HUES48 (cell line): ENCODE measurements around the gene LSR.

Experiments
- H3K27ac ChIP-seq: one replicate; pipeline ENCODE4 v1.7.0; 2013; ENCODE audit warnings: low read depth, low read length, inconsistent platforms
- H3K27me3 ChIP-seq: 2 replicates; pipeline ENCODE4 v1.6.1; 2013; ENCODE audit warnings: mild to moderate bottlenecking, low read length; ENCODE audit not compliant: control insufficient read depth, insufficient read depth
- H3K36me3 ChIP-seq: 2 replicates; pipeline ENCODE4 v1.6.1; 2013; ENCODE audit warnings: low read length; ENCODE audit not compliant: control insufficient read depth, insufficient read depth
- H3K4me1 ChIP-seq: 2 replicates; pipeline ENCODE4 v1.6.1; 2013; ENCODE audit warnings: mild to moderate bottlenecking, low read length; ENCODE audit not compliant: control insufficient read depth, insufficient read depth
- H3K4me3 ChIP-seq: 2 replicates; pipeline ENCODE4 v1.5.1; 2013; ENCODE audit warnings: mild to moderate bottlenecking, low read depth, low read length
- H3K9ac ChIP-seq: 2 replicates; pipeline ENCODE4 v1.6.1; 2013; ENCODE audit warnings: mild to moderate bottlenecking, low read depth, low read length, moderate library complexity
- H3K9me3 ChIP-seq: 2 replicates; pipeline ENCODE4 v1.6.1; 2013; ENCODE audit warnings: low read length; ENCODE audit not compliant: control insufficient read depth, insufficient read depth

Gene LSR

DNA sequence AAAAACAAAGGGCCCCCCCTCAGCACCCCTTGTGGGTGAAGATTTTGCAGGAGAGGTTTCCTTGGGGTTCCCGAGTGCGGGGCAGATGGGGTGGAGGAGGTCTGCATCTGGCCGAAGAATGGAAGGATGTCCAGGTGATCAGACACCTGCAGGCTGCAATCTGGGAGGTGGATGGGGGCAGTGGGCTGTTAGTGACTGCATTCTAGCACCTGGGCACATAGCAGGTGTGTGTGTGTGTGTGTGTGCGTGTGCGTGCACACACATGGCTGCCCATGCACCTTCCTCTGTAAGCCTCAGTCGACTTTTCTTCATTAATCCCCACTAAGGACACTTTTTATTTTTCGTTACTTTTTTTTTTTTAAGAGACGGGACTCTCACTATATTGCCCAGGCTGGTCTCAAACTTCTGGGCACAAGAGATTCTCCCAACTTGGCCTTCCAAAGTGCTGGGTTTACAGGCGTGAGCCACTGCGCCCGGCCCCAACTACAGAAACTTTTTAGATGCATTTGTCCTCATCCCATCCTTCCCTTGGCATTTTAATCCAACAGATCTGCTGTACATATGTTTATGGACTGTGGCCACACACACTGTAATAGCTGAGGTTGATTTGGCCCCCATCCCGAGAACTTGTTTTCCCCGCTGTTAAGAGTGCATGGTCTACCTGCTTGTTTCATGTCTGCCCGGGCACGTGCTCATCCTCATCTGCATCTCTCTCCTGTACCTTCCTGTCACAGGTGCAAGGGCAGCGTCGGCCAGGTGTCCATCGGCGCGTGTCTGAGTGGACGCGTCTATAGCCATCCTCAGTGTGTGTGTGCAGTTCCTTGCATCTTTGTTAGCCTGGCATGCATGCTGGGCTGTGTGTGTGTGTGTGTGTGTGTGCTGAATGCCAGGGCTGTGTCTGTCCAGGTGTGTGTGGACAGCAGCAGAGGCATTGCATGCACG lies 43.9 kb downstream of the LSR start:
- H3K4me3 ChIP-seq = no peak overlapping the region
- no peak overlapping the region for H3K27ac ChIP-seq
- peaks cover 4% of the 10 kb centered on the region; the same call in 1 of the 2 replicates for H3K4me1 ChIP-seq
- no peak overlapping the region for H3K9ac ChIP-seq
- no peaks in the 10 kb centered on the region for H3K27me3 ChIP-seq
- H3K36me3 ChIP-seq = no peaks in the 10 kb centered on the region
- no peaks in the 10 kb centered on the region for H3K9me3 ChIP-seq

DNA sequence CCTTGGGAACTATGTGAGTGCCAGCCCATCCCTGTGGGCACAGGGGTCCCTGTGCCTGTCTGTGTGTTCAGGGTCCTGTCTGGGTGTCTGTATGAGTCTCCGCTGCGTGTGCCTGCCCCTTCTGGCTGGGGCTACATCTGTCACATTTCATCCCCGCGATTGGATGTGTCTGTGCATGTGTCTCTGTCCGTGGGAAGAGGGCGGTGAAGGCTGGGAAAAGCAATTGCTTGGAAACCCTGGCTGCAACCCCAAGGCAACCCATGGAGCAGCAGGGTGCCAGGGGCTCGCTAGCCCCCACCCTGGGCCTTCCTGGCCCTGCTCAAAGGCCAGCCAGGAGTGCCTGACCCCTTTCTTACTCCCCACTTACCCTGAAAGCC lies 44.5 kb downstream of the LSR start:
- Histone ChIP-seq H3K9ac (no peak overlapping the region), H3K4me3 (no peak overlapping the region), H3K36me3 (no peaks in the 10 kb centered on the region), H3K27me3 (no peaks in the 10 kb centered on the region), H3K4me1 (peaks cover 4% of the 10 kb centered on the region; the same call in 1 of the 2 replicates), H3K9me3 (no peaks in the 10 kb centered on the region), H3K27ac (no peak overlapping the region)

DNA sequence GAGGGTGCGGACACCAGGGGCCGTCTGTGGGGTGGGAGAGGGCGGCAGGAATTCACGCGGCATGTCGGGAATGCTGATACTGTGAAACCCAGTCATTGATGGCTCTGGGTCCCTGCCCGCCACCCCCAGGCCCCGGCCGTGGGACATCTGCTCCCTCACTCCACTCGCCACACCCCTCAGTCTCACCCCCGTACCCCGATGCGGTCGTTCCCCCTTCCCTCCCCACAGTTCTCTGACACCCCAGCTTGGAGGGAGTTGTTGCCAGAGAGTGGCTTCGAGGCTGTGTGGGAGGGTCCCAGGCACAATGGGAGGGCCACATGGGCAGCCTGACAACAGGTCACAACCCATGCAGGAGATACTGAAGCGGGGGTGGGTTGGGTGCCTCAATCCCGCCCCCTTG lies 45.0 kb downstream of the LSR start:
- Histone ChIP-seq H3K4me1 (peaks cover 4% of the 10 kb centered on the region; the same call in 1 of the 2 replicates), H3K27me3 (no peaks in the 10 kb centered on the region), H3K9me3 (no peaks in the 10 kb centered on the region), H3K27ac (no peak overlapping the region), H3K36me3 (no peaks in the 10 kb centered on the region), H3K4me3 (no peak overlapping the region), H3K9ac (no peak overlapping the region)

DNA sequence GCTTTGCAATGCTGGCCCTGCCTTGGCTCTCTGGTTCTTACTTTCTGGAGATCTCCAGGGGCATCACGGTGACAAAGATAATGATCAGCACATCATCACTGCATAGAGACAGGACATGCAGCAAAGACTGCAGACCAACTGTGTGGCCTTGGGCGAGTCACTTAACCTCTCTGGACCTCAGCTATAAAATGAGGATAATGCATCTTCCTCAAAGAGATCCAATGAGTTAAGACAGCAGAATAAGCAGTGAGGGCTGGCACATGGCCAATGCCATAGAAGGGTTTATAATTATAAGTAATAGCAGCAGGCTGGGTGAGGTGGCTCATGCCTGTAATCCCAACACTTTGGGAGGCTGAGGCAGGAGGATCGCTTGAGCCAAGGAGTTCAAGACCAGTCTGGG lies 45.5 kb downstream of the LSR start:
- no peak overlapping the region for H3K9ac ChIP-seq
- no peak overlapping the region for H3K4me3 ChIP-seq
- no peaks in the 10 kb centered on the region for H3K27me3 ChIP-seq
- no peaks in the 10 kb centered on the region for H3K9me3 ChIP-seq
- no peak overlapping the region for H3K27ac ChIP-seq
- H3K36me3 ChIP-seq = no peaks in the 10 kb centered on the region
- H3K4me1 ChIP-seq = peaks cover 4% of the 10 kb centered on the region; the same call in 1 of the 2 replicates

DNA sequence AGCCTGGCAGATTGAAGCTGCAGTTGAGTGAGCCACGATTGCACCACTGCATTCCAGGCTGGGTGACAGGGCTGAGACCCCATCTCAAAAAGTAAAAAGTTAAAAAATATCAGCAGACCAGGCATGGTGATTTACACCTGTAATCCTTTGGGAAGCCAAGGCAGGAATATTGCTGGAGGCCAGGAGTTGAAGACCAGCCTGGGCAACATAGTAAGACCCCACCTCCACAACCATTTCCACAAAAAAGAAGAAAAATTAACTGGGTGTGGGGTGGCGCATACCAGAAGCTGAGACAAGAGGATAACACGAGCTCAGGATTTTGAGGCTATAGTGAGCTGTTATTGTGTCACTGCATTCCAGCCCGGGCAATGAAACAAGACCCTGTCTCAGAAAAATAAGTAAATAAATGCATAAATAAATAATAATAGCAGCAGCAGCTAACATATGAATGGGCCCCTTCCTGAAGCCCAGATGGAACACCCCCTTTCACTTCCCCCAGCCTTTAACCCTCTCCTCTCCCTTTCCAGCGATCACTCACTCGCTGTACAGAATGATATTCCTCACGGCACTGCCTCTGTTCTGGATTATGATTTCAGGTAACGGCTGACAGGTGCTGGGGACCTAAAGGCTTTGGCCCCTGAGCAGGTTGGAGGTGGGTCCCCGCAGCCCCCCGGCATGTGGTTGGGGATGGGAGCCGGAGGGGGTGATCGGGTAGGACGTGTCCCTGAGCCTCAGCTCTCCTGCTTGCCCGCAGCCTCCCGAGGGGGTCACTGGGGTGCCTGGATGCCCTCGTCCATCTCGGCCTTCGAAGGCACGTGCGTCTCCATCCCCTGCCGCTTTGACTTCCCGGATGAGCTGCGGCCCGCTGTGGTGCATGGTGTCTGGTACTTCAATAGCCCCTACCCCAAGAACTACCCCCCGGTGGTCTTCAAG lies 46.3 kb downstream of the LSR start:
- Histone ChIP-seq H3K4me3 (no peak overlapping the region), H3K9ac (no peak overlapping the region), H3K9me3 (no peaks in the 10 kb centered on the region), H3K4me1 (peaks cover 4% of the 10 kb centered on the region), H3K36me3 (no peaks in the 10 kb centered on the region), H3K27me3 (no peaks in the 10 kb centered on the region), H3K27ac (no peak overlapping the region)

DNA sequence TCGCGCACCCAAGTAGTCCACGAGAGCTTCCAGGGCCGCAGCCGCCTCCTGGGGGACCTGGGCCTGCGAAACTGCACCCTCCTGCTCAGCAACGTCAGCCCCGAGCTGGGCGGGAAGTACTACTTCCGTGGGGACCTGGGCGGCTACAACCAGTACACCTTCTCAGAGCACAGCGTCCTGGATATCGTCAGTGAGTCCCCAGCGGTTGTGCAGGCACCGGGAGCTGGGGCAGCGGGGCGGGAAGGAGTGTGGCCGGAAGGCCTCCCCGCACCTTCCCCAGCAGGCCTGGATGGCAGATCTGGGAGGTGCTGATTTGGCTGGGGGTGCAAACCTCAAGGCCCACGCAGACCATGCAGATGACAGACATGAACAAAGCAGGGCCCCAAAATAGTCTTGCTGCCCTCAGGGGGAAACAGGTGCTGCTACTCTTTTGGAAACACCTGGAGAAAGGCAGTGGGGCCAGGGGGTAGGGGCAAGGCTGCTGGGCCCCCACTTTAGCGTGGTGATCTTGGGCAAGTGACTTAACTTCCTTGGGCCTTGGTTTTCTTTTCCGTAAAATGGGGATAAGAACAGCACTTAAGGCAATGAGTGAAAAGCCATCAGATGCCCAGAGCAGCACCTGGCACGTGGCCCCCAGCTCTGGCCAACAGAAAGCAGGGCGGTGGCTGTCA lies 47.1 kb downstream of the LSR start:
- Histone ChIP-seq H3K36me3 (no peaks in the 10 kb centered on the region), H3K27ac (no peak overlapping the region), H3K27me3 (no peaks in the 10 kb centered on the region), H3K9ac (no peak overlapping the region), H3K9me3 (no peaks in the 10 kb centered on the region), H3K4me3 (no peak overlapping the region), H3K4me1 (peaks cover 4% of the 10 kb centered on the region)

DNA sequence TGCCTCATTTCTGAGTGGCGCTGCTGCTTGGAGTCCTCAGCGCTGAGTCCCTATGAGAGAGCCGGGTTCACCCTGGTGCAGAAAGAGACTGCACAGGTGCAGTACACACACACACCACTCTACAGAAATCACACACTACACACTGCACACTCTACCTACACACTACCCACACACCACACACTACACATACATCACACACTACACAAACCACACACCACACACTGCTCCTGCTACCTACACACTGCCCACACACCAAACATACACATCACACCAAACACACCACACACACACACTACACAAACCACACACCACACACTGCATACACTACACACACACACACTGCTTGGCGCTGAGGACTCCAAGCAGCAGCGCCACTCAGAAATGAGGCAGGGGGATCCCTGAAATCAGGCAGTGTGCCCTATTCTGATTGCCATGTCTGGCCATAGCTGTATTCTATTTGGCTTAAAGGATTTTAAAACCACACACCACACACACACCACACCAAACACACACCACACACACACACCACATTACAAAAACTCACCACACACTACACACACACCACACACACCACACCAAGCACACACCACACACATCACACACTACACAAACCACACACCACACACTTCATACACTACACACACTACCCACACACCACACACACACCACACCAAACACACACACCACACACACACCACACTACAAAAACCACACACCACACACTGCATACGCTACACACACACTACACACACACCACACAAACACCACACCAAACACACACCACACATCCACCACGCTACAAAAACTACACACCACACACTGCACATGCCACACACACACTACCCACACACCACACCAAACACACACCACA lies 48.1 kb downstream of the LSR start:
- Histone ChIP-seq H3K36me3 (no peaks in the 10 kb centered on the region), H3K9ac (no peak overlapping the region), H3K4me1 (peaks cover 4% of the 10 kb centered on the region), H3K9me3 (no peaks in the 10 kb centered on the region), H3K27me3 (no peaks in the 10 kb centered on the region), H3K4me3 (no peak overlapping the region), H3K27ac (no peak overlapping the region)

DNA sequence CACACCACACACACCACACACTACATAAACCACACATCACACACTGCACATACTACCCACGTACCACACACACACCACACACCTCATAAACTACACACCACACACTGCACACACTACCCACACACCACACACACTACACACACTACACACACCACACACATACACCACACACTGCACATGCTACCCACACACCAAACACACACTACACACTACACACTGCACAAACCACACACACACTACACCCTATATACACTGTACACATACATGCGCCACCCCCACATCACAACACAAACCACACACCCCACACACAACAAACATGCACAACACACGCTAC lies 48.7 kb downstream of the LSR start:
- no peak overlapping the region for H3K9ac ChIP-seq
- H3K4me1 ChIP-seq = peaks cover 4% of the 10 kb centered on the region
- no peaks in the 10 kb centered on the region for H3K27me3 ChIP-seq
- no peak overlapping the region for H3K4me3 ChIP-seq
- no peaks in the 10 kb centered on the region for H3K36me3 ChIP-seq
- H3K27ac ChIP-seq = no peak overlapping the region
- H3K9me3 ChIP-seq = no peaks in the 10 kb centered on the region

DNA sequence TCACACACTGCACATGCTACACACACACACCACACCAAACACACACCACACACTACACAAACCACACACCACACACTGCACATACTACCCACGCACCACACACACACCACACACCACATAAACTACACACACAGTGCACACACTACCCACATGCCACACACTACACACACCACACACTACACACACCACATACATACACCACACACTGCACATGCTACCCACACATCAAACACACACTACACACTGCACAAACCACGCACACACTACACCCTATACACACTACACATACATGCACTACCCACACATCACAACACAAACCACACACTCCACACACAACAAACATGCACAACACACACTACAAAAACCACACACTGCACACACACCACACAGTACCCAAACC lies 49.1 kb downstream of the LSR start:
- Histone ChIP-seq H3K9ac (no peak overlapping the region), H3K27me3 (no peaks in the 10 kb centered on the region), H3K36me3 (no peaks in the 10 kb centered on the region), H3K9me3 (no peaks in the 10 kb centered on the region), H3K4me1 (peaks cover 4% of the 10 kb centered on the region), H3K27ac (no peak overlapping the region), H3K4me3 (no peak overlapping the region)

DNA sequence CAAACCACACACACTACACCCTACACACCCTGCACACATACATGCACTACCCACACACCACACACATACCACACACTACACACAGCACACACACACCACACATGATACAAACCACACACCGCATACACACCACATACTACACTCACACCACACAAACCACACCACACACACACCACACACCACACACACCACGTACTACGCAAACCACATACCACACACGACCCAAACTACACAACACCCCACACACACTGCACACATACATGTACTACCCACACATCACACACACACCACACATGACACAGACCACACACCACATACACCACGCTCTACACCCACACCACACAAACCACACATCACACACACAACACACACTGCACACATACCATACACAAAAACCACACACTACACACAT lies 49.8 kb downstream of the LSR start:
- Histone ChIP-seq H3K27me3 (no peaks in the 10 kb centered on the region), H3K27ac (no peak overlapping the region), H3K9me3 (no peaks in the 10 kb centered on the region), H3K9ac (no peak overlapping the region), H3K4me3 (no peak overlapping the region), H3K36me3 (no peaks in the 10 kb centered on the region), H3K4me1 (peaks cover 4% of the 10 kb centered on the region)
